Measurements from ENCODE around the gene UNC50. TPM values are rescaled to one million over a fixed set of nuclear protein-coding genes. Genes with fewer than 3 reads are reported as not detected.

Gene UNC50
- total RNA-seq, 1 experiment from 2014 or later = 36.4 TPM

Other genes with a start within 250 kb of the UNC50 start
- 5.3 and 7.9 TPM in 2 replicates for gene INPP4A, start 163.7 kb upstream of the UNC50 start, total RNA-seq (2014; rRNA removed; shearing (Covaris generic); ENCODE audit: low replicate concordance)
- 39.1 and 66.2 TPM in 2 replicates for gene COA5, start 77 bp upstream of the UNC50 start, total RNA-seq (2014; rRNA removed; shearing (Covaris generic); ENCODE audit: low replicate concordance)
- 0.15 and 0.43 TPM in 2 replicates for gene MGAT4A, start 122.5 kb downstream of the UNC50 start, total RNA-seq (2014; rRNA removed; shearing (Covaris generic); ENCODE audit: low replicate concordance)

All from Karpas-422 (cell line).